ENCODE data around the gene IL10RB.

GRCh38 chr21:33317145-33317544, 51.0 kb downstream of the IL10RB start:
- TF ChIP-seq EP300 (IDR thresholded peaks at IDR 0.05) = no peak
- TF ChIP-seq POLR2A (IDR thresholded peaks at IDR 0.05) = no peak
